ENCODE measurements around the gene RXRB. TPM values are rescaled to one million over a fixed set of nuclear protein-coding genes. Genes with fewer than 3 reads are reported as not detected.
A peak's percentile ranks its signal among the peaks of the same experiment; 100 is the strongest.

Gene RXRB
- total RNA-seq, 6 experiments from 2014 or later, result 10.1 to 28.2 (median 17.7) TPM

DNA sequence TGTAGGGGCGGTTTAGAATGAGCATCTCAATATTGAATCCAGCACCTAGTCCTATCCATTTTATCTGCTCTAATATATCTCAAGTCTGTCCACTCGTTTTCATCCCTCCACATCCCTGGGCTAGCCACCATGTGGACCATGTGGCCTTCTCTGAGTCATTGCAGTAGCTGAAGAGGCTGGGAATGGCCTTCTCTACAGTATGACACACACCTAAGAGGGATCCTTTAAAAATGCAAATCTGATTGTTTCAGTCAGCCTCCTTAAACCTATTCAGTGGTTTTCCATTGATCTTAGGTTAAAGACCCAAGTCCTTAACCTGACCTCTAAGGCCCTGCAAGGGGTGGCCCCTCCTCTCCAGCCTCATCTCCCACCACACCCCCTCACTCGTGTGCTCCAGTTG, 17.2 kb upstream of the RXRB start:
- TF ChIP-seq POLR2A (IDR thresholded peaks at IDR 0.05), result no peak
- TF ChIP-seq, protein P1, sequence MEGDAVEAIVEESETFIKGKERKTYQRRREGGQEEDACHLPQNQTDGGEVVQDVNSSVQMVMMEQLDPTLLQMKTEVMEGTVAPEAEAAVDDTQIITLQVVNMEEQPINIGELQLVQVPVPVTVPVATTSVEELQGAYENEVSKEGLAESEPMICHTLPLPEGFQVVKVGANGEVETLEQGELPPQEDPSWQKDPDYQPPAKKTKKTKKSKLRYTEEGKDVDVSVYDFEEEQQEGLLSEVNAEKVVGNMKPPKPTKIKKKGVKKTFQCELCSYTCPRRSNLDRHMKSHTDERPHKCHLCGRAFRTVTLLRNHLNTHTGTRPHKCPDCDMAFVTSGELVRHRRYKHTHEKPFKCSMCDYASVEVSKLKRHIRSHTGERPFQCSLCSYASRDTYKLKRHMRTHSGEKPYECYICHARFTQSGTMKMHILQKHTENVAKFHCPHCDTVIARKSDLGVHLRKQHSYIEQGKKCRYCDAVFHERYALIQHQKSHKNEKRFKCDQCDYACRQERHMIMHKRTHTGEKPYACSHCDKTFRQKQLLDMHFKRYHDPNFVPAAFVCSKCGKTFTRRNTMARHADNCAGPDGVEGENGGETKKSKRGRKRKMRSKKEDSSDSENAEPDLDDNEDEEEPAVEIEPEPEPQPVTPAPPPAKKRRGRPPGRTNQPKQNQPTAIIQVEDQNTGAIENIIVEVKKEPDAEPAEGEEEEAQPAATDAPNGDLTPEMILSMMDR (IDR thresholded peaks at IDR 0.05), result no peak
- H3K4me1 ChIP-seq, result peaks cover 0 to 3% (median 0%) of the 10 kb centered on the region in 4 donors
- no peak for ATAC-seq
- no peaks in the 10 kb centered on the region for H3K36me3 ChIP-seq
- no peak overlapping the region for H3K27ac ChIP-seq
- intact Hi-C loops (cut with DNase I), result no loop called here
- H3K4me3 ChIP-seq, result no peak overlapping the region
- no peaks in the 10 kb centered on the region for H3K27me3 ChIP-seq
- WGBS (ENCODE audit: insufficient coverage, low coverage, low lambda C conversion rate, missing lambda C conversion rate), result 65% methylated on average over 3 of the region's 3 CpGs
- no peaks in the 10 kb centered on the region for H3K9me3 ChIP-seq
- DNase-seq, result peak in 1 of 3 donors; percentile 15

DNA sequence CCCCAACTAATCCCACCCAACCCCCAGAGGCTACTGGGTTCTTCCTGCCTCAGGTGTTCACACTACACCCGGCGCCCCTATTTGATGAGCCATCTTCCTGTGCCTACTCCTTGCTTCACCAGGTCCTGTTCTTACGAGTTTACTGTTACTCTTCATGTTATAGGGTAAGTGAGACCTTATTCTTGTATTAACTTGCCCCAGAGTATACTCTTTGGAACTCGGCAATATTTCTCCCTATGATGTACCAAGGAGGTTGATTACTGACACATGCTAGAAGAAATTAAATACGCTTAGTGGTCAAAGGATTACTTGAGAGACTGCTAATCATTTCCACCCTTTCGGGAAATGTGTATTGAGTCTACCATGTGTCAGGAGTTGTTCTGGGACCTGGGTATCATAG, 16.8 kb upstream of the RXRB start:
- TF ChIP-seq POLR2A (IDR thresholded peaks at IDR 0.05), result no peak
- TF ChIP-seq, protein P1 (IDR thresholded peaks at IDR 0.05), result no peak
- Histone ChIP-seq H3K36me3 (no peaks in the 10 kb centered on the region), H3K4me1 (peaks cover 0 to 6% (median 0%) of the 10 kb centered on the region in 4 donors), H3K9me3 (no peaks in the 10 kb centered on the region), H3K27ac (no peak overlapping the region), H3K4me3 (no peak overlapping the region), H3K27me3 (no peaks in the 10 kb centered on the region)
- no peak for ATAC-seq
- WGBS (ENCODE audit: insufficient coverage, low coverage, low lambda C conversion rate, missing lambda C conversion rate), result 80% methylated on average over 6 of the region's 6 CpGs
- intact Hi-C loops (cut with DNase I), result no loop called here
- no peak for DNase-seq

DNA sequence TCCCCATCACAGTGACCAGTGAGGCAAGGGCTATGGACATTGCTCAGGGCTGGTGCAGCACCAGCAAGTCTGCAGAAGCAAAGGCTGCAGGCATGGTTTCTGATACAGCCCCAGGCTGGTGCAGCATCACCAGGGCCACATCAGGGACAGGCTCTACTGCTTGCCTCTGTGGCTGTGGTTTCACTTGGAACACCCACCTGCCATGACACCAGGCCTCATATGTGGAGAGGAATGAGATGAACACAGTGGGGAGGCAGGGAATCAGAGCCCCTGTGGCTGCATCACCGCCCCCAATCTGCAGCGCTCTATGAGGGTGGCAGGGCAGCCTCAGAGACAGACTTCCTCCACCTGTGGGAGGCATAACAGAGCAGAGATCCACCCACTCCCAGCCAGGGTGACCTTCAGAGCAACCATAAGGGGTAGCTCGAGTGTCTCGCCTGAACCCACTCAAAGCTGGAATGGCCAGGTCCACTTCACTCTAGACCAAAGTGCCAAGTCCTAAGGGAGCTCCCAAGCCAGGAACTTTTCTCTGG, 15.7 kb upstream of the RXRB start:
- Histone ChIP-seq H3K4me1 (peaks cover 0 to 9% (median 0%) of the 10 kb centered on the region in 4 donors), H3K27ac (no peak overlapping the region), H3K36me3 (no peaks in the 10 kb centered on the region), H3K27me3 (no peaks in the 10 kb centered on the region), H3K9me3 (no peaks in the 10 kb centered on the region), H3K4me3 (no peak overlapping the region)
- intact Hi-C loops (cut with DNase I), result no loop called here
- DNase-seq (no peak), ATAC-seq (no peak)
- TF ChIP-seq, protein P1 (IDR thresholded peaks at IDR 0.05), result no peak
- TF ChIP-seq POLR2A (IDR thresholded peaks at IDR 0.05), result no peak
- WGBS (ENCODE audit: insufficient coverage, low coverage, low lambda C conversion rate, missing lambda C conversion rate), result no CpG with 5 or more reads among the region's 4 CpGs

DNA sequence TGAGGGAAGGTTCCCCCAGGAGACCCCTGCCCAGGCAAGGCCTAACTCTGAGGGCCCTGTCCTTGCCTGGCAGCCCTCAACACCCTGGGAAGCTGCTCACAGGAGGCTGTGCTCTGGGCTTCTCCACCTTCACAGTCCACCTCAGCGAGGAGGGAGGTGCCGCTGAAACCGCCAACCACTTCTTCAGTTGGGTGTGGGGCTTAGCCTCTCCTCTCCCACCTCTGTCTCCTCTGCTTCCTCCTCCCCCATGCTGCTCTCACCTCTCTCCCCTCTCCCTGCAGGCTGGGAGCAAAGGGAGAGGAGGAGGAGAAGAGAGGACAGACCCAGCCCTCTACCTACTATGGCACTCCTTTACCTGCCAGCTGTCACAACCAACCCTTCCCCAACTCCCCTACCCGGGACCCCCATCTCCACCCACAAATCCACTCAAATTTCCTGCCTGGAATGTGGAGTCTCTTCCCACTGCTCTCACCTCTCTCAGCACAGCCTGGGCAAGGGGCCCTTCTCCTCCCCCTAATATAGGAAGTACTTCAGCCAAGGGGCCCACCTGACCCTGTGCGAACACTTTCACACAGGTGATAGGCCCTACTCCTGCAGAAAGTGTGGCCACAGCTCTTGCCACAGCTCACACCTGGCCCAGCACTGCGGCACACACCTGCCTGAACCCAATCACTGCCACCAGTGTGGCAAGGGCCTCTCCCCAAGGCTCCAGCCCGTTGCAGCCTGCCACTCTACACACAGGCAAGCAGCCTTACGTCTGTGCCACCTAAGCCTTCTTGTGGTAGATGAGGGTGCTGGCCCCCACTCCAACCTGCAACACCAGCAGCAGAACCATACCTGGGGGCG, 15.0 kb upstream of the RXRB start:
- Histone ChIP-seq H3K27me3 (no peaks in the 10 kb centered on the region), H3K36me3 (peaks cover 0 to 2% (median under 1%) of the 10 kb centered on the region in 4 donors), H3K4me1 (peaks cover 0 to 9% (median 0%) of the 10 kb centered on the region in 4 donors), H3K4me3 (no peak overlapping the region), H3K27ac (no peak overlapping the region), H3K9me3 (no peaks in the 10 kb centered on the region)
- intact Hi-C loops (cut with DNase I), result no loop called here
- DNase-seq (no peak), ATAC-seq (no peak)
- 47% methylated on average over 1 of the region's 9 CpGs for WGBS (ENCODE audit: insufficient coverage, low coverage, low lambda C conversion rate, missing lambda C conversion rate)
- TF ChIP-seq, protein P1 (IDR thresholded peaks at IDR 0.05), result no peak
- no peak for TF ChIP-seq POLR2A (IDR thresholded peaks at IDR 0.05)

Measured in right lobe of liver (tissue), 6 donors.